22Rv1 (cell line): ENCODE data around the gene MRPL38.

Experiments used
- ZFX ChIP-seq: fragments of 450-650 bp; IDR thresholded peaks from 2 replicates; pipeline ENCODE4 v1.6.1; 2017; ENCODE audit warnings: antibody characterized with exemption, borderline replicate concordance
- TF ChIP-seq, protein P1 (sequence below): fragments of 450-650 bp; IDR thresholded peaks from 2 replicates; pipeline ENCODE4 v1.5.1; 2017; ENCODE audit warnings: mild to moderate bottlenecking

DNA sequence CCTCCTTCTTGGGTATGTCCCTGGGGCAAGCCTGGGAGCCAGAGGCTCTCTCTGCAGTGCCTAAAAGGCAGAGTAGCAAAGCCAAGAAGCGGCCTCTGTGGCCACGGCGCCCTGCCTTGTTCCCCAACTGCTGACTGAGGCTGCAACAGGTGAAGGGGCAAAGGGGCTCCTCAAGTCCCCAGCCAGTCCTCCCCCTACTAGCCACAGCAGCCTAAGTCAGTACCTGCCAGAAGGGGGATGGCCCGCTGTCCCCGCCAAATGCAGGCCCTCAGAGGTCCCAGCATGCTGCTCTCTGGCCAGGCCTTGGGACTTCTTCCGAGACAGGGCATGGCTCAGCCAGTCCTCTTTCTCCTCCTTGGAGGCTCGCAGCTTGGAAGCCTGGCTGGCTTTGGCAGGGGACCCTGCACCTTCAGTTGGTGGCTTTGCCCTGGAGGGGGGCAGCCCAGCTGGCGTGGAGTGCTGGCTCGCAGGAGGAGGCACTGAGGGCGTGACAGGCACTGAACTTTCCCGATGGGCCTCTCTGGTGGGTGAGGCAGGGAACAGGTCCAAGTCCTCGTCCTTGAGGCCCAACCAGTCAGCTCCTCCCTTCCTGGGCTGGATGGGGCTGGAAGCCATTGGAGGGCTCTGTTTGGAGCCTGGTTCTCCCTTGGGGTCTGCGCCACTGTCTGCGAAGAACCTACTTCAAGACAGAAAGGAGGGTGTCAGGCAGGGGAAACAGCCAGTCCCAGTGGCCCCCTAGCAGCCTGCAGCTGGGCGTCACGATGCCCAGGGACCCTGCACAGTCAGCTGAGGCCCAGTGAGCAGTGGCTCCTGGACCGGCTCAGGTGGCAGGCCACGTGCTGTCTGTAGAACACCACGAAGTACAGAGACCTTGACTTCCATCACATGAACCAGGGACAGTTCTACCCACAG is 18.5 kb upstream of the MRPL38 start:
- TF ChIP-seq, protein P1, sequence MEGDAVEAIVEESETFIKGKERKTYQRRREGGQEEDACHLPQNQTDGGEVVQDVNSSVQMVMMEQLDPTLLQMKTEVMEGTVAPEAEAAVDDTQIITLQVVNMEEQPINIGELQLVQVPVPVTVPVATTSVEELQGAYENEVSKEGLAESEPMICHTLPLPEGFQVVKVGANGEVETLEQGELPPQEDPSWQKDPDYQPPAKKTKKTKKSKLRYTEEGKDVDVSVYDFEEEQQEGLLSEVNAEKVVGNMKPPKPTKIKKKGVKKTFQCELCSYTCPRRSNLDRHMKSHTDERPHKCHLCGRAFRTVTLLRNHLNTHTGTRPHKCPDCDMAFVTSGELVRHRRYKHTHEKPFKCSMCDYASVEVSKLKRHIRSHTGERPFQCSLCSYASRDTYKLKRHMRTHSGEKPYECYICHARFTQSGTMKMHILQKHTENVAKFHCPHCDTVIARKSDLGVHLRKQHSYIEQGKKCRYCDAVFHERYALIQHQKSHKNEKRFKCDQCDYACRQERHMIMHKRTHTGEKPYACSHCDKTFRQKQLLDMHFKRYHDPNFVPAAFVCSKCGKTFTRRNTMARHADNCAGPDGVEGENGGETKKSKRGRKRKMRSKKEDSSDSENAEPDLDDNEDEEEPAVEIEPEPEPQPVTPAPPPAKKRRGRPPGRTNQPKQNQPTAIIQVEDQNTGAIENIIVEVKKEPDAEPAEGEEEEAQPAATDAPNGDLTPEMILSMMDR: no peak
- TF ChIP-seq ZFX: no peak
